HG02943 (cell line): ENCODE measurements around the gene NDUFV1.
"Not testable (repeated sequence)": the region's sequence is repeated elsewhere in the genome, so short reads cannot be mapped to it uniquely, and the experiment has no call there.

ENCODE experiments used
- ATAC-seq: cut with Tn5 transposase; IDR thresholded peaks from one replicate; pipeline ENCODE4 v1.9.1; 2021; ENCODE audit warnings: mild to moderate bottlenecking, low read depth, moderate library complexity; ENCODE audit not compliant: unreplicated experiment

The NDUFV1 gene

GRCh38 chr11:67584881-67585873 lies 21.6 kb upstream of the NDUFV1 start:
- no peak for ATAC-seq

- no peak for ATAC-seq
These were observed 20.8 kb upstream of the NDUFV1 start for GRCh38 chr11:67585911-67586310.

- ATAC-seq: no peak
These were observed 20.0 kb upstream of the NDUFV1 start for GRCh38 chr11:67586568-67587250.

- ATAC-seq: no peak
These were observed 18.6 kb upstream of the NDUFV1 start for GRCh38 chr11:67588136-67588503.

- ATAC-seq: not testable (repeated sequence)
These were observed 17.8 kb upstream of the NDUFV1 start for GRCh38 chr11:67588899-67589415.

- no peak for ATAC-seq
These were observed 13.7 kb upstream of the NDUFV1 start for GRCh38 chr11:67592880-67593564.

GRCh38 chr11:67593565-67593905 lies 13.2 kb upstream of the NDUFV1 start:
- no peak for ATAC-seq

- ATAC-seq: no peak
These were observed 12.3 kb upstream of the NDUFV1 start for GRCh38 chr11:67594480-67594879.

GRCh38 chr11:67596753-67597300 lies 9.9 kb upstream of the NDUFV1 start:
- ATAC-seq: no peak

- ATAC-seq: not testable (repeated sequence)
These were observed 9.3 kb upstream of the NDUFV1 start for GRCh38 chr11:67597458-67597857.

GRCh38 chr11:67597963-67598362 lies 8.8 kb upstream of the NDUFV1 start:
- ATAC-seq: not testable (repeated sequence)

GRCh38 chr11:67599149-67599548 lies 7.6 kb upstream of the NDUFV1 start:
- no peak for ATAC-seq

GRCh38 chr11:67600324-67601029 lies 6.3 kb upstream of the NDUFV1 start:
- ATAC-seq: peak; percentile 73

GRCh38 chr11:67601098-67601497 lies 5.6 kb upstream of the NDUFV1 start:
- ATAC-seq: no peak

- ATAC-seq: not testable (repeated sequence)
These were observed 2.6 kb upstream of the NDUFV1 start for GRCh38 chr11:67604119-67604518.

- ATAC-seq: no peak
These were observed 1.9 kb upstream of the NDUFV1 start for GRCh38 chr11:67604815-67605214.

- no peak for ATAC-seq
These were observed 1.3 kb upstream of the NDUFV1 start for GRCh38 chr11:67605231-67606011.

GRCh38 chr11:67606093-67606491 lies 644 bp upstream of the NDUFV1 start:
- no peak for ATAC-seq

GRCh38 chr11:67607507-67607906 lies 771 bp downstream of the NDUFV1 start:
- no peak for ATAC-seq
